GM12878 (cell line): ENCODE data around the gene MOB2. TPM values are rescaled to one million over a fixed set of nuclear protein-coding genes. Genes with fewer than 3 reads are reported as not detected.

Experiments
- ATAC-seq: fragments of 200-7000 bp; cut with Tn5 transposase; 3 replicates; pipeline ENCODE4 v1.9.1; 2020; ENCODE audit warnings: mild to moderate bottlenecking, moderate library complexity
- BruUV-seq: library from RNA; stranded (reverse); fragments of 400-500 nt; replicated peaks from 2 replicates; lab custom pipeline; 2021; lab: Mats Ljungman, UMichigan
- CTCF ChIA-PET: fragments of 300-600 bp; sonication (Branson Sonifier 250); formaldehyde crosslinking; extraction: SDS; loops from one replicate; lab custom pipeline; 2021; ENCODE audit warnings: inconsistent platforms; lab: Yijun Ruan, JAX
- POLR2A ChIA-PET: fragments of 350-600 bp; formaldehyde crosslinking; extraction: SDS; loops from one replicate; lab custom pipeline; 2021; ENCODE audit warnings: inconsistent platforms; lab: Charles Lee
- RAD21 ChIA-PET: fragments of 300-600 bp; sonication (Branson Sonifier 250); formaldehyde crosslinking; loops from one replicate; lab custom pipeline; 2023; ENCODE audit warnings: antibody characterized with exemption; ENCODE audit not compliant: unreplicated experiment; lab: Charles Lee
- SMC1A ChIA-PET: fragments of 300-600 bp; sonication (Branson Sonifier 250); formaldehyde crosslinking; loops from one replicate; lab custom pipeline; 2023; ENCODE audit not compliant: unreplicated experiment, uncharacterized antibody; lab: Charles Lee
- DNase-seq: peaks from one replicate; pipeline ENCODE4 v3.0.0-alpha.2; 2011; ENCODE audit warnings: low read depth, low spot score
- FAIRE-seq: peaks from 3 replicates; lab custom pipeline; 2011; peaks lifted over from hg19 to GRCh38; lab: Jason Lieb, UNC
- H2AFZ ChIP-seq: 2 replicates; pipeline ENCODE4 v1.6.0; 2011; ENCODE audit warnings: low read depth, low read length, control low read depth; ENCODE audit not compliant: control insufficient read depth
- H3K27ac ChIP-seq: 2 replicates; pipeline ENCODE4 v1.5.1; 2011; ENCODE audit warnings: control low read depth; ENCODE audit not compliant: control insufficient read depth, insufficient read depth
- H3K27me3 ChIP-seq, 2 experiments: replicated peaks in 1 of 2; 2 replicates each; pipeline versions ENCODE4 v1.6.0 to v1.6.1; 2011; ENCODE audit warnings: low read length in 1 of 2; ENCODE audit not compliant: control insufficient read depth in 2 of 2, insufficient read depth in 2 of 2
- H3K36me3 ChIP-seq, 2 experiments: 2 replicates each; pipeline ENCODE4 v1.5.1; 2011; ENCODE audit warnings: low read length in 1 of 2; ENCODE audit not compliant: control insufficient read depth in 2 of 2, insufficient read depth in 2 of 2
- H3K4me1 ChIP-seq: 2 replicates; pipeline ENCODE4 v1.6.1; 2011; ENCODE audit warnings: mild to moderate bottlenecking, low read length, moderate library complexity, mixed read lengths; ENCODE audit not compliant: control insufficient read depth, insufficient read depth
- H3K4me2 ChIP-seq: 2 replicates; pipeline ENCODE4 v1.6.0; 2011; ENCODE audit warnings: control low read depth; ENCODE audit not compliant: control insufficient read depth, insufficient read depth
- H3K4me3 ChIP-seq: fragments of 200-600 bp; sonication (generic); 2 replicates; pipeline ENCODE4 v1.5.1; 2016
- H3K79me2 ChIP-seq: 2 replicates; pipeline ENCODE4 v1.6.0; 2011; ENCODE audit warnings: low read length; ENCODE audit not compliant: control insufficient read depth, insufficient read depth
- H3K9ac ChIP-seq: 2 replicates; pipeline ENCODE4 v1.8.0; 2011; ENCODE audit warnings: low read length, control low read depth, mixed read lengths; ENCODE audit not compliant: control insufficient read depth, insufficient read depth
- H3K9me3 ChIP-seq: replicated peaks from 3 replicates; pipeline ENCODE4 v1.5.1; 2011; ENCODE audit warnings: mild to moderate bottlenecking, low read length; ENCODE audit not compliant: control insufficient read depth, insufficient read depth
- H4K20me1 ChIP-seq: 2 replicates; pipeline ENCODE4 v1.6.0; 2011; ENCODE audit not compliant: control insufficient read depth, insufficient read depth
- LARP7 ChIP-seq: fragments of 450-650 bp; IDR thresholded peaks from 2 replicates; pipeline ENCODE4 v1.6.1; 2017; ENCODE audit warnings: mild to moderate bottlenecking
- MTA2 ChIP-seq: fragments of 450-650 bp; IDR thresholded peaks from 2 replicates; pipeline ENCODE4 v1.6.1; 2016; ENCODE audit warnings: low read depth, mild to moderate bottlenecking, moderate library complexity
- NFXL1 ChIP-seq: fragments of 450-650 bp; IDR thresholded peaks from 2 replicates; pipeline ENCODE4 v1.6.1; 2017; ENCODE audit warnings: antibody characterized with exemption, mild to moderate bottlenecking, borderline replicate concordance
- NR2C1 ChIP-seq: fragments of 450-650 bp; IDR thresholded peaks from 2 replicates; pipeline ENCODE4 v1.6.1; 2017; ENCODE audit warnings: antibody characterized with exemption, mild to moderate bottlenecking, moderate library complexity
- POU2F2 ChIP-seq: IDR thresholded peaks from 3 replicates; pipeline ENCODE4 v1.6.1; 2011; ENCODE audit warnings: low read depth, mild to moderate bottlenecking, low read length, borderline replicate concordance
- PRDM15 ChIP-seq: fragments of 450-650 bp; formaldehyde crosslinking; IDR thresholded peaks from 2 replicates; pipeline ENCODE4 v1.4.0; 2020; ENCODE audit warnings: mild to moderate bottlenecking, moderate library complexity
- SMC3 ChIP-seq: IDR thresholded peaks from 2 replicates; pipeline ENCODE4 v1.6.1; 2011; ENCODE audit warnings: low read length, improper control_type of control experiment, borderline replicate concordance
- SPI1 ChIP-seq: IDR thresholded peaks from 2 replicates; pipeline ENCODE4 v1.6.1; 2011; ENCODE audit warnings: low read depth, mild to moderate bottlenecking, low read length, moderate library complexity, borderline replicate concordance; ENCODE audit not compliant: insufficient read depth
- ZBTB33 ChIP-seq: fragments of 450-650 bp; IDR thresholded peaks from 2 replicates; pipeline ENCODE4 v1.6.1; 2017; ENCODE audit warnings: mild to moderate bottlenecking
- WGBS: methylation state at CpG from one replicate; pipeline ENCODE4 v1.1.6; 2016; ENCODE audit warnings: low lambda C conversion rate; ENCODE audit not compliant: insufficient replicate concordance, insufficient coverage; ENCODE audit errors: missing lambda C conversion rate; 5-methylcytosine and 5-hydroxymethylcytosine counted together
- in situ Hi-C: fragments of 300-500 bp; cut with MboI; formaldehyde crosslinking; loops from 9 replicates; pipeline ENCODE4 v1.14.3; 2018; ENCODE audit warnings: mixed read lengths
- intact Hi-C: fragments of 100-400 bp; cut with micrococcal nuclease; formaldehyde crosslinking; loops from one replicate; pipeline ENCODE4 v1.14.2; 2022; ENCODE audit not compliant: unreplicated experiment
- polyA plus RNA-seq, 11 experiments: library from polyadenylated mRNA; depleted of rRNA in 4 of 11; unstranded in 6 of 11; stranded (reverse) in 5 of 11; fragments of >200 nt; fragmentation: Nextera tagmentation in 4 of 11; fragmentation: Illumina TruSeq in 1 of 11; extraction: Ambion mirVana in 4 of 11; extraction: Trizol in 1 of 11; gene quantifications; 1 replicate in 1 of 11; 2 replicates in 10 of 11; pipeline versions ENCODE4 v1.2.1 to v1.2.3, GENCODE V29; 2011 to 2016; ENCODE audit warnings: inconsistent platforms in 2 of 11, missing spikeins in 2 of 11, low read depth in 1 of 11
- total RNA-seq, 4 experiments: library from RNA; depleted of rRNA in 3 of 4; stranded (reverse); fragments of >200 nt in 3 of 4; fragmentation: Illumina TruSeq in 1 of 4; extraction: Trizol in 1 of 4; gene quantifications; 2 replicates each; pipeline versions ENCODE4 v1.2.1 to v1.2.3, GENCODE V29; 2013 to 2021

MOB2 gene
- total and polyA plus RNA-seq, 10 of the 15 experiments (the other 5 are each of a cell fraction or from before 2014, with no cell fraction given): 0.10 to 34.6 (median 15.5) TPM

- POLR2A ChIA-PET: no interaction called here
- in situ Hi-C loops (no loop called here), intact Hi-C loops (no loop called here)
- H3K27ac ChIP-seq: no peak overlapping the region
- FAIRE-seq (no peak), ATAC-seq (no peak)
- no peak overlapping the region for H2AFZ ChIP-seq
- H3K79me2 ChIP-seq: no peaks in the 10 kb centered on the region
- no peaks in the 10 kb centered on the region for H3K27me3 ChIP-seq
- SMC1A ChIA-PET: no interaction called here
- CTCF ChIA-PET: no interaction called here
- RAD21 ChIA-PET: no interaction called here
- H3K9me3 ChIP-seq: no peaks in the 10 kb centered on the region; the same call in 2 of the 3 replicates
- no peak overlapping the region for H3K4me3 ChIP-seq
- TF ChIP-seq LARP7 (no peak), POU2F2 (no peak)
- TF ChIP-seq, all 136 proteins: peak for 0
- H4K20me1 ChIP-seq: no peaks in the 10 kb centered on the region
- no TSS peak for BruUV-seq
- no peak overlapping the region for H3K4me2 ChIP-seq
- no peaks in the 10 kb centered on the region for H3K4me1 ChIP-seq
- H3K36me3 ChIP-seq: no peaks in the 10 kb centered on the region
- WGBS: 82% methylated on average over 20 of the region's 29 CpGs
- DNase-seq: no peak
- no peak overlapping the region for H3K9ac ChIP-seq
Measured at GRCh38 chr11:1459764-1460395, 26.7 kb downstream of the MOB2 start.

- no peaks in the 10 kb centered on the region for H3K27me3 ChIP-seq
- H3K36me3 ChIP-seq: no peaks in the 10 kb centered on the region
- RAD21 ChIA-PET: no interaction called here
- H2AFZ ChIP-seq: no peak overlapping the region
- BruUV-seq: no TSS peak
- FAIRE-seq: no peak
- CTCF ChIA-PET: no interaction called here
- no peak overlapping the region for H3K9ac ChIP-seq
- H4K20me1 ChIP-seq: no peaks in the 10 kb centered on the region
- no peaks in the 10 kb centered on the region; the same call in 2 of the 3 replicates for H3K9me3 ChIP-seq
- no peaks in the 10 kb centered on the region for H3K4me1 ChIP-seq
- DNase-seq: no peak
- TF ChIP-seq SPI1 (no peak), NR2C1 (no peak), MTA2 (no peak), PRDM15 (CRISPR knock-in tag) (no peak), NFXL1 (no peak), ZBTB33 (no peak), SMC3 (no peak)
- no peaks in the 10 kb centered on the region for H3K79me2 ChIP-seq
- no peak for ATAC-seq
- 73% methylated on average over 14 of the region's 14 CpGs for WGBS
- intact Hi-C loops: no loop called here
- SMC1A ChIA-PET: no interaction called here
- no peak overlapping the region for H3K4me2 ChIP-seq
- no peak overlapping the region for H3K4me3 ChIP-seq
- in situ Hi-C loops: no loop called here
- no peak overlapping the region for H3K27ac ChIP-seq
- POLR2A ChIA-PET: no interaction called here
Measured at GRCh38 chr11:1459219-1459575, 27.4 kb downstream of the MOB2 start.
